ENCODE measurements around the gene RP2. TPM values are rescaled to one million over a fixed set of nuclear protein-coding genes. Genes with fewer than 3 reads are reported as not detected.

Gene RP2
- total RNA-seq, 1 experiment from 2014 or later = 5.7 TPM

GRCh38 chrX:46820391-46821100, 16.3 kb upstream of the RP2 start:
- no peaks in the 10 kb centered on the region for H3K9me3 ChIP-seq (ENCODE audit: control insufficient read depth in 1 of 2, insufficient read depth in 1 of 2, low read depth in 1 of 2, low read length in 2 of 2)
- no peak overlapping the region for H3K4me2 ChIP-seq (ENCODE audit: low read length)
- no peaks in the 10 kb centered on the region for H4K20me1 ChIP-seq (ENCODE audit: insufficient read depth)
- H2AFZ ChIP-seq (ENCODE audit: low read depth, low read length, poor library complexity, severe bottlenecking) = no peak overlapping the region
- H3K79me2 ChIP-seq (ENCODE audit: insufficient read depth, low read length) = no peaks in the 10 kb centered on the region
- intact Hi-C loops (cut with micrococcal nuclease) = no loop called here
- POLR2A ChIA-PET = no interaction called here
- DNase-seq (ENCODE audit: low read depth, low spot score) = no peak
- H3K4me3 ChIP-seq (replicated peaks in 1 of 2; ENCODE audit: low read depth in 1 of 2, low read length in 2 of 2) = no peak overlapping the region
- RAD21 ChIA-PET (ENCODE audit: low non-redundant PET in 1 of 2, low total read pairs in 2 of 2, uncharacterized antibody in 2 of 2, unreplicated experiment in 2 of 2) = no interaction called here
- H3K36me3 ChIP-seq (ENCODE audit: control insufficient read depth in 1 of 2, insufficient read depth in 2 of 2, low read length in 2 of 2) = no peaks in the 10 kb centered on the region
- no peak overlapping the region for H3K9ac ChIP-seq (ENCODE audit: low read length)
- no peaks in the 10 kb centered on the region for H3K27me3 ChIP-seq (ENCODE audit: insufficient read depth, low read length)
- no peak for TF ChIP-seq EZH2phosphoT487 (IDR thresholded peaks at IDR 0.05; ENCODE audit: borderline replicate concordance)
- no peak for TF ChIP-seq JUND (IDR thresholded peaks at IDR 0.05)
- TF ChIP-seq, protein P1, sequence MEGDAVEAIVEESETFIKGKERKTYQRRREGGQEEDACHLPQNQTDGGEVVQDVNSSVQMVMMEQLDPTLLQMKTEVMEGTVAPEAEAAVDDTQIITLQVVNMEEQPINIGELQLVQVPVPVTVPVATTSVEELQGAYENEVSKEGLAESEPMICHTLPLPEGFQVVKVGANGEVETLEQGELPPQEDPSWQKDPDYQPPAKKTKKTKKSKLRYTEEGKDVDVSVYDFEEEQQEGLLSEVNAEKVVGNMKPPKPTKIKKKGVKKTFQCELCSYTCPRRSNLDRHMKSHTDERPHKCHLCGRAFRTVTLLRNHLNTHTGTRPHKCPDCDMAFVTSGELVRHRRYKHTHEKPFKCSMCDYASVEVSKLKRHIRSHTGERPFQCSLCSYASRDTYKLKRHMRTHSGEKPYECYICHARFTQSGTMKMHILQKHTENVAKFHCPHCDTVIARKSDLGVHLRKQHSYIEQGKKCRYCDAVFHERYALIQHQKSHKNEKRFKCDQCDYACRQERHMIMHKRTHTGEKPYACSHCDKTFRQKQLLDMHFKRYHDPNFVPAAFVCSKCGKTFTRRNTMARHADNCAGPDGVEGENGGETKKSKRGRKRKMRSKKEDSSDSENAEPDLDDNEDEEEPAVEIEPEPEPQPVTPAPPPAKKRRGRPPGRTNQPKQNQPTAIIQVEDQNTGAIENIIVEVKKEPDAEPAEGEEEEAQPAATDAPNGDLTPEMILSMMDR (IDR thresholded peaks at IDR 0.05 in 2 of 3, conservative IDR thresholded peaks at IDR 0.05 in 1 of 3; ENCODE audit: borderline replicate concordance in 1 of 3, insufficient read depth in 1 of 3, low read depth in 2 of 3, low read length in 2 of 3) = no peak
- no peak for TF ChIP-seq SIN3A (IDR thresholded peaks at IDR 0.05; ENCODE audit: low read depth)
- no peak for TF ChIP-seq ZNF274 (IDR thresholded peaks at IDR 0.05; ENCODE audit: low read depth, low read length)
- TF ChIP-seq TCF7L2 (IDR thresholded peaks at IDR 0.05; ENCODE audit: borderline replicate concordance, extremely low read depth, insufficient read depth, insufficient read length) = no peak
- TF ChIP-seq YY1 (IDR thresholded peaks at IDR 0.05; ENCODE audit: extremely low read depth, insufficient replicate concordance, low read depth, low read length) = no peak
- no peaks in the 10 kb centered on the region for H3K9me2 ChIP-seq (ENCODE audit: insufficient read depth)
- CTCF ChIA-PET = no interaction called here
- H3K27ac ChIP-seq (ENCODE audit: low read depth, low read length) = no peak overlapping the region
- no TSS peak for BruUV-seq (replicated peaks)
- no peak for ATAC-seq
- no peaks in the 10 kb centered on the region for H3K4me1 ChIP-seq (ENCODE audit: control insufficient read depth in 1 of 2, insufficient read depth in 2 of 2, low read length in 2 of 2)

Data from HCT116 (cell line).